CD4-positive, alpha-beta T cell treated with Interleukin-12 subunit alpha and Interleukin-12 subunit beta, for 1 hour (primary cell): ENCODE results near the gene CCDC160.
"Not testable (repeated sequence)": the region's sequence is repeated elsewhere in the genome, so short reads cannot be mapped to it uniquely, and the experiment has no call there.

Experiments
- DNase-seq: peaks from one replicate; pipeline ENCODE4 v3.0.0-alpha.2; 2020

Gene CCDC160

GRCh38 chrX:134236626-134237614 is at the start of gene CCDC160:
TSS of gene CCDC160 (plus strand) at chrX:134237182. CDS start at chrX:134244801, 7,619 bp downstream.
- no peak for DNase-seq

DNA sequence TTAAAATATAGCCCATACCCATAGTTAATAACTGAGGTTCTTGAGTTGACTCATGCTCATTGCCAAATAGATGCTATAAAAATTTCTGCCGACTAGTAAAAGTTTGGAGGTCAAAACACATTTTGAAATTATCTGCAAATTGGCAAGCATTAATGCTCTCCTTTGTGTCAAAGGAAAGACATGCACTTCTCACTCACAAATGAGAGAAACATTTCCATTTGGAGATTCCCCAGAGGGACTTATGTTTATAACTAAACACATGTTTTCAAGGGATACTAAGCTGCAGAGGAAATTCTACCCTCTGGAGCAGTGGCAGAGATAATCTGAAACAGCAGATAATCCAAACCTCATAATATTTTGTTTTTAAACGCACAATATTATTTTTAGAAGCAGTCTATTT is 45.7 kb upstream of the CCDC160 start:
- no peak for DNase-seq

DNA sequence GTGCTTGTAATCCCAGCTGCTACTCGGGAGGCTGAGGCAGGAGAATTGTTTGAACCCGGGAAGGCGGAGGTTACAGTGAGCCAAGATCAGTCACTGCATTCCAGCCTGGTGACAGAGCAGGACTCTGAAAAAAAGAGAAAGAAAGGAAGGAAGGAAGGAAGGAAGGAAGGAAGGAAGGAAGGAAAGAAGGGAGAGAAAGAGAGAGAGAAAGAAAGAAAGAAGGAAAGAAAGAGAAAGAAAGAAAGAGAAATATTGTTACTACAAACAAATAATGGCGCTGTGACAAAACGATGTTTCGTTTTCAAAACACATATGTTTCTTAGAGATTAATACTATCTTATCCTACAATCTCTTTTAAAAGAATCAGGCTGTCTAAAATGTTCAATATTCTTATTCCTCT is 42.1 kb upstream of the CCDC160 start:
- DNase-seq, result no peak

DNA sequence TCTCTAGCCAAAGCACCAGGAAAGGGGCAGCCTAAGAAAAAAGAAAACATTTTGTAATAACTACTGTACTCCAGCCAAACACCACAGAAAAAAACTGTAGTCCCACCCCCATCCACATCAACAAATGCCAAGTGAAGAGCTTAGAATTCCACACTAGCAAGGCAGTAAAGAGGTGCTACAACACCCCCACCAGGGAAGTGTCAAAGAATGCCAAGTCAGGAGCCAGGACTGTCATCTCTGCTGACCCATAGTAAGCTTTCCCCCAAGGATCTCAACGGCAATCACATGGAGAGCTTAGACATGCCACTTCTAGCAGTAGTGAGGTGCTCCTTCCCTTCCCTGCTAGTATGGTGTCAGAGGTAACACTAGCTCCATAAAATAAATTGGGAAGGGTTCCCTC is 34.4 kb upstream of the CCDC160 start:
- DNase-seq, result no peak

GRCh38 chrX:134206221-134206620 is 30.8 kb upstream of the CCDC160 start:
- no peak for DNase-seq

DNA sequence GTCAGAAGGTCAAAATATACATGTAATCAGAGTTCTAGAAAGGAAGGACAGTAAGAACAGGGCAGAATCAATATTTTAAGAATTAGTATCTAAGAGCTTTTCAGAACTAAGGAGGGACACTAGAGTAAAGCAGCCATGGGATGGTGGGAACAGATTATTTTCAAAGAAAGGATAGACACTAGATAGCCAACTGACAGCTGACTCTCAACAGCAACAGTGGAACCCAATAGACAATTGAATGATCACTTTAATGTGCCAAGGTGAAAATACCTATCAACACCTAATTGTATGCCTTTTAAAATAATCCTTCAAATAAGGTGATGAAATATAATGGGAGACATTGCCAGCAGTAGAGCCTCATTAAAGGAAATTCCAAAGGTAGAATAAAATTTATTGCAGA is 26.5 kb upstream of the CCDC160 start:
- no peak for DNase-seq

GRCh38 chrX:134235236-134235635 is 1.7 kb upstream of the CCDC160 start:
- DNase-seq, result no peak

GRCh38 chrX:134238144-134238543 is 1.2 kb downstream of the CCDC160 start:
- DNase-seq, result not testable (repeated sequence)

- no peak for DNase-seq
Measured at GRCh38 chrX:134239016-134239415, 2.0 kb downstream of the CCDC160 start.

DNA sequence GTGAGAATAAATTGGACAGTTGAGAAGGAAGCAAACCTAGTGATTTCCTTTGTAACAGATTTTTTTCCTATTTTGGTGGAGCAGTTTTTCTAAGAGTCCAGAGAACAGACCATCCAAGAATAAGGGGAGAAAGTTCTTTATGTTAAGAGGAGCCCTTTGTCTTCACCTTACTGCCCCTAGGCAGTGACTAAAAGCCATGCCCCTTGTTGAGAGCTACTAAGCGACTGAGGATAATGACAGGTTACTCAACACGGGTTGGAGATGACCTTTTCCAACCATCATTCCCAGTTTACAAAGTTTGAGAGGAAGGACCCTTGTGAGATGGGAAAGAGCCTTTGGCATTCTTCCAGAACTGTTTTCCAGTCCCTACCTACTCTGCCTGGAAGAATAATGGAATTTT is 3.2 kb downstream of the CCDC160 start:
- no peak for DNase-seq

DNA sequence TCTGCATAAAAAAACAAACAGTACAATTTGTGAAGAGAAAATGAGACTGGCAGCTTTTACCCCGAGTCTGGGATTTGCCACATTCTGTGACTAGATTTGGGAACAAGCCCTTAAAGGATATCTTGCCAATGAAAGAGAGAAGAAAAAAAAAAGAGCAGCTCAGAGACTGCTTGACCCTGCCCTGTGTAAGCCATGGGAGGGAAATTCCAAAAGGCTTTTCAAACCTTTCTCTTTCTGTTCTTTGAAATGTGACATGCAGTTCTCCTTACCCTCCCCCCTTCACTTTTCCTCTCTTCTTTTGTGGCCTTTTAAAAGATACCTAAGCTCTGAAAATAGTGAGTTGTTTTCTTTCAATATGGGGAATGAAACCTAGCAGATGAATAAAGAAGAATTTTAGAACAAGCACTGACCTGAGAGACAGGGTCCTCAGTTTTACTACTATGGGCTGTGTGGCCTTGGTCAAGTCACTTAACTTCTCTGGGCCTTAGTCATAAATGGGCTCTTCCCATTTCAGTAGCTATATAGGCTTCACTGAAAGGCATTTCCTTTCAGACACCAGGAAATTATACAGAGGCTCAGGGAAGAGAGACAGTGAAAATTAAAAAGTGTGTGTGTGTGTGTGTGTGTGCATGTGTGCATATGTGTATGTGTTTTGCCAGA is 5.1 kb downstream of the CCDC160 start:
- DNase-seq, result no peak

- DNase-seq, result no peak
Measured at GRCh38 chrX:134244043-134244442, 7.1 kb downstream of the CCDC160 start.

DNA sequence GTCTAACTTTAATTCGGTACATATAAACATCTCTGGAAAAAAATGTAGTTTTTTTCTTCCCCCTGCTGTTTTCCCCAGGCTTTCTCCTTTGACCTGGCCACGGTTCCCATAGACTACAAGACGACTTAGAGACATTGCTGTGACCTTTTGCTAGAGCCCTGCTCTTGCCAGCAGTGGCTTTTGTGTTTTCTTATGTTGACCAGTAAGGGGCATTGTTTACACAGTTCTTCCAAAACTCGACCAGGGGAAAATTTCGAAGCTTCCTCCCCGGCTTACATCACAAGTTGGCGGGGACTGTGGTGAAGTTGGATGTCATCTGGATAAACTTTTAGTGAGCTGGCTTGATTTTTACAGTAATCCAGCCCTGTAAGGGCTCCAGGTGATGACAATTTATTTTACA is 9.3 kb downstream of the CCDC160 start:
- DNase-seq, result no peak

GRCh38 chrX:134247492-134247891 is 10.5 kb downstream of the CCDC160 start:
- DNase-seq, result no peak

DNA sequence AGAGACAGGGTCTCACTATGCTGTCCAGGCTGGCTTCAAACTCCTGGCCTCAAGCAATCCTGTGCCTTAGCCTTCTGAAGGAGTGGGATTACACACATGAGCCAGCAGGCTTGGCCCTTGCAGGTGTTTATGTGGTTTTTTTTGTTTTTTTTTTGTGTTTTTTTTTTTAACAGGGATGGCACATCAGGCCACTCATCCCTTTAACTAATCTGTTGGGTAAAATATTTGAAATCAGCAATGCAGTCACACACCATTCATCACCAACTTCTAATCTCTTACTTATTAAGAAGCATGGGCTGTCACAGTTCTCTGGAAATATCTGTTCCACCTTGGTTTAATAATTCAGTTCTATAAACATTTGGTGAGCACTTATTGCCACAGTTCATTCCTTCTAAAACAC is 12.3 kb downstream of the CCDC160 start:
- DNase-seq, result no peak

- no peak for DNase-seq
Measured at GRCh38 chrX:134251241-134251640, 14.3 kb downstream of the CCDC160 start.

GRCh38 chrX:134254511-134254910 is 17.5 kb downstream of the CCDC160 start:
- DNase-seq, result no peak

- no peak for DNase-seq
Measured at GRCh38 chrX:134255555-134255954, 18.6 kb downstream of the CCDC160 start.

DNA sequence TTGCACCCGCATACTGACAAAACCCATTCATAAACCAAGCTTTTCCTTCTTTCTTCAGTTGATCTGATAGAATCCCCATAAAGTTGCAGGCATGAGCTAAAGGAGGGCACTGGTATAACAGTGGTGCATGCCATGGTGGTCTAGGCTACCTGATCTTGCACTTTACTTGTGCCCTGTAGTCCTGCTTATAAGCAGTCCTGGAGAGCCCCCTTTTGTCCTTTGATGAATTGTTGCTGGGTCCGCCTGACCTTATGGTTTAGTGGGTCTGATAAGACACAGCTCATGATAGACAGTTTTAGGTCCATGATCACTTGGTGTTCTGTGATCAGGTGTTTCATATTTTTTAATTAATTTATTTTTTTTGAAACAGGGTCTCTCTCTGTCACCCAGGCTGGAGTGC is 19.7 kb downstream of the CCDC160 start:
- no peak for DNase-seq

DNA sequence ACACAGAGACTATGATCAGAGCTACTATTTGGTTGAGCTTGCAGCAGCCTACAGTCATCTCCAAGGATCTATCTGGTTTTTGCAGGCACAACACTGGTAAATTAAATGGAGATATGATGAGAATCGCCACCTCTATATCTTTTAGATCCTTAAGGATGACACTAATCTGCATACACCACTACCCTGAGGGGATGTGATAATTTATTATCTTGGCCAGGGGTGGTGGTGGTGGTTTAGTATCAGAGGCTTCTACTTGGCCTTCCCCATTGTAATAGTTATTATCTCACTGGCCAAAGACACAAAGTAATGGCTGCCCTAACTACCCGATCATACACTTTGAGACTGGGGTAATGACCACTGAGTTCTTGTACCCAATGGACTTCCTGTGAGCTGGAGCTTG is 21.2 kb downstream of the CCDC160 start:
- no peak for DNase-seq

DNA sequence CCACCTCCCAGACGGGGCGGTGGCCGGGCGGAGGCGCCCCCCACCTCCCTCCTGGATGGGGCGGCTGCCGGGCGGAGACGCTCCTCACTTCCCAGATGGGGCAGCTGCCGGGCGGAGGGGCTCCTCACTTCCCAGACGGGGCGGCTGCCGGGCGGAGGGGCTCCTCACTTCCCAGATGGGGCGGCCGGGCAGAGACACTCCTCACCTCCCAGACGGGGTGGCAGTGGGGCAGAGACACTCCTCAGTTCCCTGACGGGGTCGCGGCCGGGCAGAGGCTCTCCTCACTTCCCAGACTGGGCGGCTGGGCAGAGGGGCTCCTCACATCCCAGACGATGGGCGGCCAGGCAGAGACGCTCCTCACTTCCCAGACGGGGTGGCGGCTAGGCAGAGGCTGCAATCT is 49.0 kb downstream of the CCDC160 start:
- not testable (repeated sequence) for DNase-seq

GRCh38 chrX:134287346-134287745 is 50.4 kb downstream of the CCDC160 start:
- DNase-seq, result no peak

GRCh38 chrX:134294548-134294947 is 57.6 kb downstream of the CCDC160 start:
- DNase-seq, result no peak
